HG03565 (cell line): ENCODE results near the gene GPR132.
"Not testable (repeated sequence)": the region's sequence is repeated elsewhere in the genome, so short reads cannot be mapped to it uniquely, and the experiment has no call there.

Source experiments
- ATAC-seq: cut with Tn5 transposase; IDR thresholded peaks from one replicate; pipeline ENCODE4 v1.9.1; 2021; ENCODE audit warnings: mild to moderate bottlenecking, moderate library complexity; ENCODE audit not compliant: unreplicated experiment

GPR132 gene

GRCh38 chr14:105091517-105092170 is 26.4 kb upstream of the GPR132 start:
- ATAC-seq, result no peak

- ATAC-seq, result no peak
These were observed 25.9 kb upstream of the GPR132 start for GRCh38 chr14:105091054-105091516.

GRCh38 chr14:105090493-105091053 is 25.3 kb upstream of the GPR132 start:
- peak; percentile 37 for ATAC-seq

GRCh38 chr14:105089746-105090492 is 24.7 kb upstream of the GPR132 start:
- ATAC-seq, result no peak

- no peak for ATAC-seq
These were observed 23.8 kb upstream of the GPR132 start for GRCh38 chr14:105088812-105089745.

GRCh38 chr14:105087963-105088811 is 23.0 kb upstream of the GPR132 start:
- ATAC-seq, result no peak

- ATAC-seq, result no peak
These were observed 22.2 kb upstream of the GPR132 start for GRCh38 chr14:105087308-105087962.

- peak; percentile 62 for ATAC-seq
These were observed 21.6 kb upstream of the GPR132 start for GRCh38 chr14:105086833-105087307.

GRCh38 chr14:105085766-105086165 is 20.5 kb upstream of the GPR132 start:
- ATAC-seq, result no peak

- ATAC-seq, result no peak
These were observed 19.7 kb upstream of the GPR132 start for GRCh38 chr14:105084741-105085571.

GRCh38 chr14:105083926-105084685 is 18.9 kb upstream of the GPR132 start:
- no peak for ATAC-seq

GRCh38 chr14:105082703-105083102 is 17.5 kb upstream of the GPR132 start:
- ATAC-seq, result no peak

GRCh38 chr14:105081473-105081872 is 16.2 kb upstream of the GPR132 start:
- not testable (repeated sequence) for ATAC-seq

- no peak for ATAC-seq
These were observed 14.9 kb upstream of the GPR132 start for GRCh38 chr14:105080161-105080560.

GRCh38 chr14:105078294-105078693 is 13.1 kb upstream of the GPR132 start:
- no peak for ATAC-seq

GRCh38 chr14:105077649-105077995 is 12.4 kb upstream of the GPR132 start:
- no peak for ATAC-seq

- no peak for ATAC-seq
These were observed 11.8 kb upstream of the GPR132 start for GRCh38 chr14:105076805-105077648.
